HG03558 (cell line): ENCODE data around the gene RGPD8.

Source experiments
- ATAC-seq: cut with Tn5 transposase; IDR thresholded peaks from one replicate; pipeline ENCODE4 v1.9.1; 2021; ENCODE audit warnings: moderate number of reproducible peaks; ENCODE audit not compliant: unreplicated experiment; ENCODE audit errors: extremely low read depth

RGPD8 gene

GRCh38 chr2:112339986-112340385 lies 93.5 kb downstream of the RGPD8 start:
- ATAC-seq: no peak

GRCh38 chr2:112335600-112335999 lies 97.8 kb downstream of the RGPD8 start:
- ATAC-seq: no peak

GRCh38 chr2:112332123-112332696 lies 101.2 kb downstream of the RGPD8 start:
- no peak for ATAC-seq

GRCh38 chr2:112322919-112323318 lies 110.5 kb downstream of the RGPD8 start:
- ATAC-seq: no peak

GRCh38 chr2:112321375-112322320 lies 111.8 kb downstream of the RGPD8 start:
- no peak for ATAC-seq
